DOHH2 (cell line): ENCODE data around the gene TRPM4.

Experiments used
- EZH2phosphoT487 ChIP-seq: fragments of 200-600 bp; sonication (generic); IDR thresholded peaks from 2 replicates; pipeline ENCODE4 v1.6.1; 2017; ENCODE audit warnings: borderline replicate concordance, mild to moderate bottlenecking, antibody characterized with exemption, low read length, moderate library complexity, mixed read lengths
- TF ChIP-seq, protein P1 (sequence below): fragments of 200-600 bp; sonication (generic); IDR thresholded peaks from one replicate; pipeline ENCODE4 v1.5.1; 2014; ENCODE audit warnings: antibody characterized with exemption, mild to moderate bottlenecking, low read depth, low read length; ENCODE audit not compliant: poor library complexity, severe bottlenecking

DNA sequence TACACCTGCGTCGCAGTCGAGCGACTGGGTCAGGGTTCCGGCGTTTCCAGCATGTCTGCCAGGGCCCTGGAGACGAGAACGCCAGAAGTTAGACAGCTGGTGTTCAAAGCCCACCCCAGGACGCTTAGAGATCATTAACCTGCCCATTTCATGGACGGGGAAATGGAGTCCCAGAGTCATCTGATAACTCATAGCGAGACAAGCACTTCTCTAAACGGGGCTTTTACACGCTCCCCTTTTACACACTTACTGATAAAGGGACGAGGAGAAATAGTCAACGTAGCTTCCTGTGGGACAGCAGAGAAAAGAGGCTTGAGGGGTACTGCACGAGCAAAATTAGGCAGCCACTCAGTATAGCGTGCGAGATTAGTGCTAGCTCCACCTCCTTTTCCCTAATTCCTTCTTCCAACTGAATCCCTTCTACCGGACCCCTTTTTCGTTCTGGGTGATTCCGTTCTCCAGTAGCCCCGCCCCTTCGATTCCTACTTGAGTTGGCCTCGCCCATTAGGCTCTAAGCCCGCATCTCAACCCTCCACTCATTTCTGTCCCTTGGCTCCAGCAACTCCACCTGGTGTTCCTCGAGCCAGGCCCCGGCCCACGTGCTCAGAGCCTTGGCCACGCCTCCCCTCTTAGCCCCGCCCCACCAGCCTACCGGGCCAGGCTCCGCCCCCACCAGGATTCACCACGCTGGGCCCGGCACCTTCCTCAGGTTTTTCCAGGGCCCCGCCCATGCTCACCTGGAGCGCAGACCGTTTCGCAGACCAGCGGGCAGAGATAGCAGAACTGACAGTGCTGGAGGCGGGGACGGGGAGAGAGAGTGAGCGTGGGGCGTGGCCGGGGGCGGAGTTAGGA, 6.1 kb upstream of the TRPM4 start:
- TF ChIP-seq EZH2phosphoT487, result no peak
- TF ChIP-seq, protein P1, sequence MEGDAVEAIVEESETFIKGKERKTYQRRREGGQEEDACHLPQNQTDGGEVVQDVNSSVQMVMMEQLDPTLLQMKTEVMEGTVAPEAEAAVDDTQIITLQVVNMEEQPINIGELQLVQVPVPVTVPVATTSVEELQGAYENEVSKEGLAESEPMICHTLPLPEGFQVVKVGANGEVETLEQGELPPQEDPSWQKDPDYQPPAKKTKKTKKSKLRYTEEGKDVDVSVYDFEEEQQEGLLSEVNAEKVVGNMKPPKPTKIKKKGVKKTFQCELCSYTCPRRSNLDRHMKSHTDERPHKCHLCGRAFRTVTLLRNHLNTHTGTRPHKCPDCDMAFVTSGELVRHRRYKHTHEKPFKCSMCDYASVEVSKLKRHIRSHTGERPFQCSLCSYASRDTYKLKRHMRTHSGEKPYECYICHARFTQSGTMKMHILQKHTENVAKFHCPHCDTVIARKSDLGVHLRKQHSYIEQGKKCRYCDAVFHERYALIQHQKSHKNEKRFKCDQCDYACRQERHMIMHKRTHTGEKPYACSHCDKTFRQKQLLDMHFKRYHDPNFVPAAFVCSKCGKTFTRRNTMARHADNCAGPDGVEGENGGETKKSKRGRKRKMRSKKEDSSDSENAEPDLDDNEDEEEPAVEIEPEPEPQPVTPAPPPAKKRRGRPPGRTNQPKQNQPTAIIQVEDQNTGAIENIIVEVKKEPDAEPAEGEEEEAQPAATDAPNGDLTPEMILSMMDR, result no peak
